K562 (cell line): ENCODE results near the gene ZNF776. TPM values are rescaled to one million over a fixed set of nuclear protein-coding genes. Genes with fewer than 3 reads are reported as not detected.

Experiments used
- ARHGAP35 ChIP-seq: fragments of 450-650 bp; IDR thresholded peaks from 2 replicates; pipeline ENCODE4 v1.6.1; 2018; ENCODE audit not compliant: partially characterized antibody
- FOXJ2 ChIP-seq: fragments of 200-800 bp; sonication (Bioruptor generic); IDR thresholded peaks from 2 replicates; pipeline ENCODE4 v1.6.1; 2016; ENCODE audit warnings: missing genetic modification characterization, missing compliant biosample characterization
- GATA2 ChIP-seq: sonication (generic); formaldehyde crosslinking; IDR thresholded peaks from 2 replicates; pipeline ENCODE4 v1.4.0; 2020; ENCODE audit warnings: mild to moderate bottlenecking, missing genetic modification reagents
- HIVEP1 ChIP-seq: fragments of 250-450 bp; sonication (Bioruptor Pico); IDR thresholded peaks from 2 replicates; pipeline ENCODE4 v1.4.0; 2020; ENCODE audit warnings: mild to moderate bottlenecking
- KDM5B ChIP-seq: fragments of 200-600 bp; sonication (generic); IDR thresholded peaks from 2 replicates; pipeline ENCODE4 v1.6.1; 2012; ENCODE audit warnings: low read depth, mild to moderate bottlenecking, moderate library complexity, low read length, control low read depth, inconsistent platforms; ENCODE audit not compliant: insufficient replicate concordance
- NCOA2 ChIP-seq, 2 experiments: fragments of 450-650 bp; IDR thresholded peaks; 2 replicates each; pipeline ENCODE4 v1.6.1; 2018; ENCODE audit warnings: mild to moderate bottlenecking in 2 of 2, moderate library complexity in 1 of 2; ENCODE audit not compliant: partially characterized antibody in 2 of 2
- NR2C2 ChIP-seq, 2 experiments: fragments of 200-800 bp in 1 of 2; sonication (Bioruptor generic) in 1 of 2; sonication (generic) in 1 of 2; formaldehyde crosslinking in 1 of 2; IDR thresholded peaks; 2 replicates each; pipeline versions ENCODE4 v1.6.1 to v1.8.0; 2016 to 2022; ENCODE audit warnings: mild to moderate bottlenecking in 1 of 2, missing compliant biosample characterization in 1 of 2, missing genetic modification characterization in 1 of 2, missing genetic modification reagents in 1 of 2
- PML ChIP-seq: IDR thresholded peaks from 2 replicates; pipeline ENCODE4 v1.6.1; 2012; ENCODE audit warnings: low read length, inconsistent platforms
- POLR2B ChIP-seq: fragments of 450-650 bp; IDR thresholded peaks from 2 replicates; pipeline ENCODE4 v1.6.1; 2018; ENCODE audit warnings: low read depth; ENCODE audit not compliant: partially characterized antibody
- SIN3B ChIP-seq: fragments of 450-650 bp; IDR thresholded peaks from 2 replicates; pipeline ENCODE4 v1.6.1; 2017; ENCODE audit warnings: low read depth, mild to moderate bottlenecking, moderate library complexity
- SRSF9 ChIP-seq: fragments of 200-400 bp; formaldehyde crosslinking; IDR thresholded peaks from 2 replicates; pipeline ENCODE4 v1.6.1; 2017; ENCODE audit warnings: low read depth, low read length, borderline replicate concordance
- TOE1 ChIP-seq, 2 experiments: fragments of 450-650 bp in 1 of 2; sonication (generic) in 1 of 2; formaldehyde crosslinking in 1 of 2; IDR thresholded peaks; 2 replicates each; pipeline versions ENCODE4 v1.7.1 to v1.8.0; 2016 to 2022; ENCODE audit warnings: borderline replicate concordance in 2 of 2, mild to moderate bottlenecking in 2 of 2, antibody characterized with exemption in 1 of 2, inconsistent platforms in 1 of 2, low read depth in 1 of 2, missing genetic modification reagents in 1 of 2, moderate library complexity in 1 of 2
- U2AF1 ChIP-seq: fragments of 200-400 bp; formaldehyde crosslinking; optimal IDR thresholded peaks from 2 replicates; pipeline ENCODE3; 2017; ENCODE audit warnings: mild to moderate bottlenecking, low read depth, low read length, moderate library complexity
- ZNF778 ChIP-seq: fragments of 450-650 bp; formaldehyde crosslinking; IDR thresholded peaks from 2 replicates; pipeline ENCODE4 v1.4.0; 2020; ENCODE audit warnings: mild to moderate bottlenecking, moderate library complexity
- polyA plus RNA-seq, 8 experiments: library from polyadenylated mRNA; depleted of rRNA in 4 of 8; stranded (reverse) in 5 of 8; unstranded in 3 of 8; fragments of >200 nt; fragmentation: Nextera tagmentation in 2 of 8; fragmentation: Illumina TruSeq in 1 of 8; extraction: Ambion mirVana in 2 of 8; extraction: Trizol in 1 of 8; gene quantifications; 2 replicates each; pipeline versions ENCODE4 v1.2.1 to v1.2.3, GENCODE V29; 2011 to 2014; ENCODE audit warnings: inconsistent platforms in 1 of 8, missing spikeins in 1 of 8
- total RNA-seq, 7 experiments: library from RNA; depleted of rRNA in 6 of 7; stranded (reverse); fragments of >200 nt in 6 of 7; fragmentation: Illumina TruSeq in 2 of 7; extraction: Trizol in 2 of 7; gene quantifications; 2 replicates each; pipeline versions ENCODE4 v1.2.1 to v1.2.3, GENCODE V29; 2011 to 2021; ENCODE audit warnings: low replicate concordance in 1 of 7
- TF ChIP-seq, protein P1 (sequence below): fragments of 450-650 bp; IDR thresholded peaks from 2 replicates; pipeline ENCODE4 v1.6.1; 2016; ENCODE audit warnings: low read depth
- TF ChIP-seq, protein P2 (sequence below): fragments of 250-450 bp; sonication (Bioruptor Pico); IDR thresholded peaks from 2 replicates; pipeline ENCODE4 v1.4.0; 2020; ENCODE audit warnings: mild to moderate bottlenecking, moderate library complexity

ZNF776 gene
- total and polyA plus RNA-seq, 9 of the 15 experiments (the other 6 are each of a cell fraction or from before 2014, with no cell fraction given): 2.2 to 16.9 (median 8.2) TPM

GRCh38 chr19:57746580-57747471 lies at the start of gene ZNF776 (continued):
- TF ChIP-seq PML: peak; percentile 45; the same call in 1 of the 2 replicates
- TF ChIP-seq, protein P1, sequence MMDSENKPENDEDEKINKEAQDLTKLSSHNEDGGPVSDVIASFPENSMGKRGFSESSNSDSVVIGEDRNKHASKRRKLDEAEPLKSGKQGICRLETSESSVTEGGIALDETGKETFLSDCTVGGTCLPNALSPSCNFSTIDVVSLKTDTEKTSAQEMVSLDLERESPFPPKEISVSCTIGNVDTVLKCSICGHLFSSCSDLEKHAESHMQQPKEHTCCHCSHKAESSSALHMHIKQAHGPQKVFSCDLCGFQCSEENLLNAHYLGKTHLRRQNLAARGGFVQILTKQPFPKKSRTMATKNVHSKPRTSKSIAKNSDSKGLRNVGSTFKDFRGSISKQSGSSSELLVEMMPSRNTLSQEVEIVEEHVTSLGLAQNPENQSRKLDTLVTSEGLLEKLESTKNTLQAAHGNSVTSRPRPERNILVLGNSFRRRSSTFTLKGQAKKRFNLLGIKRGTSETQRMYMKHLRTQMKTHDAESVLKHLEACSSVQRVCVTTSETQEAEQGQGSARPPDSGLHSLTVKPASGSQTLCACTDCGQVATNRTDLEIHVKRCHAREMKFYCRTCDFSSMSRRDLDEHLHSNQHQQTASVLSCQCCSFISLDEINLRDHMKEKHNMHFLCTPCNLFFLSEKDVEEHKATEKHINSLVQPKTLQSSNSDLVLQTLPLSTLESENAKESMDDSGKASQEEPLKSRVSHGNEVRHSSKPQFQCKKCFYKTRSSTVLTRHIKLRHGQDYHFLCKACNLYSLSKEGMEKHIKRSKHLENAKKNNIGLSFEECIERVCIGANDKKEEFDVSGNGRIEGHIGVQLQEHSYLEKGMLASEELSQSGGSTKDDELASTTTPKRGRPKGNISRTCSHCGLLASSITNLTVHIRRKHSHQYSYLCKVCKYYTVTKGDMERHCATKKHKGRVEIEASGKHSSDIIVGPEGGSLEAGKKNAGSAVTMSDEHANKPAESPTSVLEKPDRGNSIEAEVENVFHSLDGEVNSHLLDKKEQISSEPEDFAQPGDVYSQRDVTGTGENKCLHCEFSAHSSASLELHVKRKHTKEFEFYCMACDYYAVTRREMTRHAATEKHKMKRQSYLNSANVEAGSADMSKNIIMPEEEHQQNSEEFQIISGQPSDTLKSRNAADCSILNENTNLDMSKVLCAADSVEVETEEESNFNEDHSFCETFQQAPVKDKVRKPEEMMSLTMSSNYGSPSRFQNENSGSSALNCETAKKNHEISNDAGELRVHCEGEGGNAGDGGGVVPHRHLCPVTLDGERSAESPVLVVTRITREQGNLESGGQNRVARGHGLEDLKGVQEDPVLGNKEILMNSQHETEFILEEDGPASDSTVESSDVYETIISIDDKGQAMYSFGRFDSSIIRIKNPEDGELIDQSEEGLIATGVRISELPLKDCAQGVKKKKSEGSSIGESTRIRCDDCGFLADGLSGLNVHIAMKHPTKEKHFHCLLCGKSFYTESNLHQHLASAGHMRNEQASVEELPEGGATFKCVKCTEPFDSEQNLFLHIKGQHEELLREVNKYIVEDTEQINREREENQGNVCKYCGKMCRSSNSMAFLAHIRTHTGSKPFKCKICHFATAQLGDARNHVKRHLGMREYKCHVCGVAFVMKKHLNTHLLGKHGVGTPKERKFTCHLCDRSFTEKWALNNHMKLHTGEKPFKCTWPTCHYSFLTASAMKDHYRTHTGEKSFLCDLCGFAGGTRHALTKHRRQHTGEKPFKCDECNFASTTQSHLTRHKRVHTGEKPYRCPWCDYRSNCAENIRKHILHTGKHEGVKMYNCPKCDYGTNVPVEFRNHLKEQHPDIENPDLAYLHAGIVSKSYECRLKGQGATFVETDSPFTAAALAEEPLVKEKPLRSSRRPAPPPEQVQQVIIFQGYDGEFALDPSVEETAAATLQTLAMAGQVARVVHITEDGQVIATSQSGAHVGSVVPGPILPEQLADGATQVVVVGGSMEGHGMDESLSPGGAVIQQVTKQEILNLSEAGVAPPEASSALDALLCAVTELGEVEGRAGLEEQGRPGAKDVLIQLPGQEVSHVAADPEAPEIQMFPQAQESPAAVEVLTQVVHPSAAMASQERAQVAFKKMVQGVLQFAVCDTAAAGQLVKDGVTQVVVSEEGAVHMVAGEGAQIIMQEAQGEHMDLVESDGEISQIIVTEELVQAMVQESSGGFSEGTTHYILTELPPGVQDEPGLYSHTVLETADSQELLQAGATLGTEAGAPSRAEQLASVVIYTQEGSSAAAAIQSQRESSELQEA: no peak
- TF ChIP-seq ARHGAP35: no peak
- no peak for TF ChIP-seq SRSF9
- TF ChIP-seq, protein P2, sequence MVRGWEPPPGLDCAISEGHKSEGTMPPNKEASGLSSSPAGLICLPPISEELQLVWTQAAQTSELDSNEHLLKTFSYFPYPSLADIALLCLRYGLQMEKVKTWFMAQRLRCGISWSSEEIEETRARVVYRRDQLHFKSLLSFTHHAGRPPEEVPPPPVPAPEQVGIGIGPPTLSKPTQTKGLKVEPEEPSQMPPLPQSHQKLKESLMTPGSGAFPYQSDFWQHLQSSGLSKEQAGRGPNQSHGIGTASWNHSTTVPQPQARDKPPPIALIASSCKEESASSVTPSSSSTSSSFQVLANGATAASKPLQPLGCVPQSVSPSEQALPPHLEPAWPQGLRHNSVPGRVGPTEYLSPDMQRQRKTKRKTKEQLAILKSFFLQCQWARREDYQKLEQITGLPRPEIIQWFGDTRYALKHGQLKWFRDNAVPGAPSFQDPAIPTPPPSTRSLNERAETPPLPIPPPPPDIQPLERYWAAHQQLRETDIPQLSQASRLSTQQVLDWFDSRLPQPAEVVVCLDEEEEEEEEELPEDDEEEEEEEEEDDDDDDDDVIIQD (CRISPR knock-in tag): no peak
- TF ChIP-seq NR2C2 (CRISPR knock-in tag; IDR thresholded peaks at IDR 0.05): no peak
- peak; percentile 58 for TF ChIP-seq NR2C2 (tag; IDR thresholded peaks at IDR 0.05)
- no peak for TF ChIP-seq GATA2 (CRISPR knock-in tag)
- no peak for TF ChIP-seq SIN3B
- TF ChIP-seq KDM5B: peak; percentile 77
- TF ChIP-seq POLR2B: peak; percentile 77
- no peak for TF ChIP-seq NCOA2 (IDR thresholded peaks at IDR 0.05; ENCODE audit: partially characterized antibody in 2 of 2)
- no peak for TF ChIP-seq ZNF778 (CRISPR knock-in tag)
- no peak for TF ChIP-seq U2AF1
- peak; percentile 32; the same call in 1 of the 2 replicates for TF ChIP-seq FOXJ2 (tag)
- no peak for TF ChIP-seq HIVEP1 (CRISPR knock-in tag)
- no peak for TF ChIP-seq TOE1 (IDR thresholded peaks at IDR 0.05; ENCODE audit: borderline replicate concordance)
- TF ChIP-seq TOE1 (CRISPR knock-in tag; IDR thresholded peaks at IDR 0.05; ENCODE audit: borderline replicate concordance, low read depth): no peak
